ENCODE data around the gene SYT14.
A peak's percentile ranks its signal among the peaks of the same experiment; 100 is the strongest.
"Not testable (repeated sequence)": the region's sequence is repeated elsewhere in the genome, so short reads cannot be mapped to it uniquely, and the experiment has no call there.

The SYT14 gene

GRCh38 chr1:209937996-209938959 is at the start of gene SYT14:
SYT14 (plus strand) TSS chr1:209938217; CDS start chr1:209938265, 48 bp downstream.
- H3K4me3 ChIP-seq (ENCODE audit: low read length), result peak within 1 kb of the TSS; percentile 51
- DNase-seq (ENCODE audit: low read depth), result peak; percentile 31
- TF ChIP-seq, protein P1, sequence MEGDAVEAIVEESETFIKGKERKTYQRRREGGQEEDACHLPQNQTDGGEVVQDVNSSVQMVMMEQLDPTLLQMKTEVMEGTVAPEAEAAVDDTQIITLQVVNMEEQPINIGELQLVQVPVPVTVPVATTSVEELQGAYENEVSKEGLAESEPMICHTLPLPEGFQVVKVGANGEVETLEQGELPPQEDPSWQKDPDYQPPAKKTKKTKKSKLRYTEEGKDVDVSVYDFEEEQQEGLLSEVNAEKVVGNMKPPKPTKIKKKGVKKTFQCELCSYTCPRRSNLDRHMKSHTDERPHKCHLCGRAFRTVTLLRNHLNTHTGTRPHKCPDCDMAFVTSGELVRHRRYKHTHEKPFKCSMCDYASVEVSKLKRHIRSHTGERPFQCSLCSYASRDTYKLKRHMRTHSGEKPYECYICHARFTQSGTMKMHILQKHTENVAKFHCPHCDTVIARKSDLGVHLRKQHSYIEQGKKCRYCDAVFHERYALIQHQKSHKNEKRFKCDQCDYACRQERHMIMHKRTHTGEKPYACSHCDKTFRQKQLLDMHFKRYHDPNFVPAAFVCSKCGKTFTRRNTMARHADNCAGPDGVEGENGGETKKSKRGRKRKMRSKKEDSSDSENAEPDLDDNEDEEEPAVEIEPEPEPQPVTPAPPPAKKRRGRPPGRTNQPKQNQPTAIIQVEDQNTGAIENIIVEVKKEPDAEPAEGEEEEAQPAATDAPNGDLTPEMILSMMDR (conservative IDR thresholded peaks at IDR 0.05; ENCODE audit: low read length), result no peak

DNA sequence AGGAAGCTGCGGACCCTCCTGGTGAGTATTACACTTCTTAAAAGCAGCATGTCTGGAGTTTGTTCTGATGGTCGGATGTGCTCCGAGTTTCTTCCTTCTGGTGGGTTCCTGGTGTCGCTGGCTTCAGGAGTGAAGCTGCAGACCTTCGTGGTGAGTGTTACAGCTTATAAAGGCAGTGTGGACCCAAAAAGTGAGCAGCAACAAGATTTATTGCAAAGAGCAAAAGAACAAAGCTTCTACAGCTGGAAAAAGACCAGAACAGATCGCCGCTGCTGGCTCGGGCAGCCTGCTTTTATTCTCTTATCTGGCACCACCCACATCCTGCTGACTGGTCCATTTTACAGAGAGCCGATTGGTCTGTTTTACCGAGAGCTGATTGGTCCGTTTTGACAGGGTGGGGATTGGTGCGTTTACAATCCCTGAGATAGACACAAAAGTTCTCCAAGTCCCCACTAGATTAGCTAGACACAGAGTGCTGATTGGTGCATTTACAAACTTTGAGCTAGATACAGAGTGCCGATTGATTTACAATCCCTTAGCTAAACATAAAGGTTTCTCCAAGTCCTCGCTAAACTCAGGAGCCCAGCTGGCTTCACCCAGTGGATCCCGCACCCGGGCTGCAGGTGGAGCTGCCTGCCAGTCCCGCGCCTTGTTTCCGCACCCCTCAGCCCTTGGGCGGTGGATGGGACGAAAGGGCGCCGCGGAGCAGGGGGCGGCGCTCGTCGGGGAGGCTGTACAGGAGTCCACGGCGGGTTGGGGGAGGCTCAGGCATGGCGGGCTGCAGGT is 49.5 kb upstream of the SYT14 start:
- H3K4me3 ChIP-seq (ENCODE audit: low read length); DNase-seq (ENCODE audit: low read depth): not testable (repeated sequence)

DNA sequence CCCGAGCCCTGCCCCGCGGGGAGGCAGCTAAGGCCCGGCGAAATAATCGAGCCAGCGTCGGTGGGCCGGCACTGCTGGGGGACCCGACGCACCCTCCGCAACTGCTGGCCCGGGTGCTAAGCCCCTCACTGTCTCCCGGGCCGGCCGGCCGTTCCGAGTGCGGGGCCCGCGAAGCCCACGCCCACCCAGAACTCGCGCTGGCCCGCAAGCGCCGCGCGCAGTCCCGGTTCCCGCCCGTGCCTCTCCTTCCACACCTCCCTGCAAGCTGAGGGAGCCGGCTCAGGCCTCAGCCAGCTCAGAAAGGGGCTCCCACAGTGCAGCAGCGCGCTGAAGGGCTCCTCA is 49.0 kb upstream of the SYT14 start:
- TF ChIP-seq, protein P1 (conservative IDR thresholded peaks at IDR 0.05; ENCODE audit: low read length), result no peak
- no peak for DNase-seq (ENCODE audit: low read depth)
- H3K4me3 ChIP-seq (ENCODE audit: low read length), result no peak overlapping the region

- TF ChIP-seq, protein P1 (conservative IDR thresholded peaks at IDR 0.05; ENCODE audit: low read length), result no peak
- H3K4me3 ChIP-seq (ENCODE audit: low read length), result no peak overlapping the region
- no peak for DNase-seq (ENCODE audit: low read depth)
These were observed 47.2 kb upstream of the SYT14 start for GRCh38 chr1:209890641-209891330.

GRCh38 chr1:209893751-209894150 is 44.3 kb upstream of the SYT14 start:
- DNase-seq (ENCODE audit: low read depth), result no peak
- TF ChIP-seq, protein P1 (conservative IDR thresholded peaks at IDR 0.05; ENCODE audit: low read length), result no peak
- no peak overlapping the region for H3K4me3 ChIP-seq (ENCODE audit: low read length)

DNA sequence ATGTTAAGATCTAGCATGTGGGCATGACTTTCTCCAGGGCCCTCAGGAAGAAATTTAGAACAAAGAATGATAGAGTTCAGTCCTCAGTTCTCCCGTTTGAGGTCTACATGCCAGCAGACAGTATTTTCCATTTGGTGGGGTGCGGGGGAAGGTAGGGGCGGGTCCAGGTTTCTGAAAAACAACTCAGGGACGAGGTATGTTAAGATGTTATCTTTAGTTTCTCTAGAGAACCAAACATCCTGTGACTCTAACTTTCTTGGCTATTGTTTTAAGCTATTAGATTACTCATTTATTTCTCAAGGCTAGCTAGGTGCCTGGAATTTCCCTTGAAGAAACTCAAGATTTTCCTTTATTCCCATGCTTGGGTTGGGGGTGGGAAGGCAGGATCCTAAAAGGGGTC is 42.3 kb upstream of the SYT14 start:
- peak; percentile 69 for DNase-seq (ENCODE audit: low read depth)
- TF ChIP-seq, protein P1 (conservative IDR thresholded peaks at IDR 0.05; ENCODE audit: low read length), result no peak
- H3K4me3 ChIP-seq (ENCODE audit: low read length), result no peak overlapping the region

GRCh38 chr1:209896346-209896745 is 41.7 kb upstream of the SYT14 start:
- no peak overlapping the region for H3K4me3 ChIP-seq (ENCODE audit: low read length)
- TF ChIP-seq, protein P1 (conservative IDR thresholded peaks at IDR 0.05; ENCODE audit: low read length), result no peak
- DNase-seq (ENCODE audit: low read depth), result peak; percentile 36

DNA sequence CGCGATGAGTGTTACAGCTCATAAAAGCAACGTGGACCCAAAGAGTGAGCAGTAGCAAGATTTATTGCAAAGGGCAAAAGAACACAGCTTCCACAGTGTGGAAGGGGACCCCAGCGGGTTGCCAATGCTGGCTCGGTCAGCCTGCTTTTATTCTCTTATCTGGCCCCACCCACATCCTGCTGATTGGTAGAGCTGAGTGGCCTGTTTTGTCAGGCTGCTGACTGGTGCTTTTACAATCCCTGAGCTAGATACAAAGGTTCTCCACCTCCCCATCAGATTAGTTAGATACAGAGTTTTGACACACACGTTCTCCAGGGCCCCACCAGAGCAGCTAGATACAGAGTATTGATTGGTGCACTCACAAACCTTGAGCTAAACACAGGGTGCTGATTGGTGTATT is 39.7 kb upstream of the SYT14 start:
- not testable (repeated sequence) for H3K4me3 ChIP-seq (ENCODE audit: low read length); DNase-seq (ENCODE audit: low read depth)

GRCh38 chr1:209898851-209899250 is 39.2 kb upstream of the SYT14 start:
- not testable (repeated sequence) for H3K4me3 ChIP-seq (ENCODE audit: low read length); DNase-seq (ENCODE audit: low read depth)
